Osteocyte (in vitro differentiated cells): ENCODE data around the gene BLVRB. TPM values are rescaled to one million over a fixed set of nuclear protein-coding genes. Genes with fewer than 3 reads are reported as not detected.

Experiments used
- DNase-seq: peaks from one replicate; pipeline ENCODE4 v3.0.0; 2021; ENCODE audit warnings: mixed read lengths; ENCODE audit not compliant: unreplicated experiment; ENCODE audit errors: extremely low spot score
- H3K27ac Mint-ChIP-seq: one replicate; pipeline ENCODE4 v1.8.0; 2021; ENCODE audit warnings: mild to moderate bottlenecking, mixed read lengths; ENCODE audit not compliant: unreplicated experiment
- H3K27me3 Mint-ChIP-seq: one replicate; pipeline ENCODE4 v1.8.0; 2021; ENCODE audit warnings: mixed read lengths; ENCODE audit not compliant: unreplicated experiment
- H3K36me3 Mint-ChIP-seq: one replicate; pipeline ENCODE4 v1.8.0; 2021; ENCODE audit warnings: mixed read lengths; ENCODE audit not compliant: unreplicated experiment
- H3K4me1 Mint-ChIP-seq: one replicate; pipeline ENCODE4 v1.8.0; 2021; ENCODE audit warnings: mixed read lengths; ENCODE audit not compliant: unreplicated experiment
- H3K4me3 Mint-ChIP-seq: one replicate; pipeline ENCODE4 v1.8.0; 2021; ENCODE audit warnings: mild to moderate bottlenecking, moderate library complexity, mixed read lengths; ENCODE audit not compliant: unreplicated experiment
- H3K9me3 Mint-ChIP-seq: one replicate; pipeline ENCODE4 v1.8.0; 2021; ENCODE audit warnings: mixed read lengths; ENCODE audit not compliant: unreplicated experiment
- CTCF ChIP-seq: fragments of 200-600 bp; sonication (generic); IDR thresholded peaks from 2 replicates; pipeline ENCODE4 v1.5.0; 2021; ENCODE audit warnings: antibody characterized with exemption, mild to moderate bottlenecking, moderate library complexity
- total RNA-seq: library from RNA; stranded (reverse); gene quantifications from 2 replicates; pipeline ENCODE4 v1.2.1, GENCODE V29; 2021

BLVRB gene
- total RNA-seq, 1 donor from 2014 or later = 45.6 TPM

- Mint-ChIP-seq H3K4me3 (no peak overlapping the region), H3K36me3 (no peaks in the 10 kb centered on the region), H3K4me1 (no peaks in the 10 kb centered on the region), H3K27ac (no peak overlapping the region), H3K27me3 (peaks cover 49% of the 10 kb centered on the region), H3K9me3 (no peaks in the 10 kb centered on the region)
- no peak for TF ChIP-seq CTCF
- no peak for DNase-seq
Observed at GRCh38 chr19:40511487-40511886, 45.9 kb upstream of the BLVRB start.

GRCh38 chr19:40510526-40511115 lies 45.1 kb upstream of the BLVRB start:
- no peak overlapping the region for H3K4me3 Mint-ChIP-seq
- no peak for DNase-seq
- H3K9me3 Mint-ChIP-seq = no peaks in the 10 kb centered on the region
- TF ChIP-seq CTCF = no peak
- H3K4me1 Mint-ChIP-seq = no peaks in the 10 kb centered on the region
- peaks cover 56% of the 10 kb centered on the region for H3K27me3 Mint-ChIP-seq
- H3K36me3 Mint-ChIP-seq = no peaks in the 10 kb centered on the region
- no peak overlapping the region for H3K27ac Mint-ChIP-seq

GRCh38 chr19:40508739-40509260 lies 43.3 kb upstream of the BLVRB start:
- H3K36me3 Mint-ChIP-seq = no peaks in the 10 kb centered on the region
- DNase-seq = no peak
- peaks cover 50% of the 10 kb centered on the region for H3K27me3 Mint-ChIP-seq
- no peak overlapping the region for H3K27ac Mint-ChIP-seq
- H3K4me1 Mint-ChIP-seq = no peaks in the 10 kb centered on the region
- no peaks in the 10 kb centered on the region for H3K9me3 Mint-ChIP-seq
- H3K4me3 Mint-ChIP-seq = no peak overlapping the region
- TF ChIP-seq CTCF = no peak

- DNase-seq = no peak
- Mint-ChIP-seq H3K27me3 (peaks cover 50% of the 10 kb centered on the region), H3K4me1 (no peaks in the 10 kb centered on the region), H3K36me3 (no peaks in the 10 kb centered on the region), H3K9me3 (no peaks in the 10 kb centered on the region), H3K4me3 (no peak overlapping the region), H3K27ac (no peak overlapping the region)
- no peak for TF ChIP-seq CTCF
Observed at GRCh38 chr19:40507892-40508291, 42.3 kb upstream of the BLVRB start.

GRCh38 chr19:40506099-40506498 lies 40.6 kb upstream of the BLVRB start:
- H3K27me3 Mint-ChIP-seq = peaks cover 50% of the 10 kb centered on the region
- no peaks in the 10 kb centered on the region for H3K36me3 Mint-ChIP-seq
- TF ChIP-seq CTCF = no peak
- no peaks in the 10 kb centered on the region for H3K4me1 Mint-ChIP-seq
- H3K4me3 Mint-ChIP-seq = no peak overlapping the region
- H3K9me3 Mint-ChIP-seq = no peaks in the 10 kb centered on the region
- no peak for DNase-seq
- no peak overlapping the region for H3K27ac Mint-ChIP-seq
